ENCODE measurements around the gene HIP1. TPM values are rescaled to one million over a fixed set of nuclear protein-coding genes. Genes with fewer than 3 reads are reported as not detected.
"Not testable (repeated sequence)": the region's sequence is repeated elsewhere in the genome, so short reads cannot be mapped to it uniquely, and the experiment has no call there.

Gene HIP1
- total RNA-seq, 1 donor: 21.2 TPM

DNA sequence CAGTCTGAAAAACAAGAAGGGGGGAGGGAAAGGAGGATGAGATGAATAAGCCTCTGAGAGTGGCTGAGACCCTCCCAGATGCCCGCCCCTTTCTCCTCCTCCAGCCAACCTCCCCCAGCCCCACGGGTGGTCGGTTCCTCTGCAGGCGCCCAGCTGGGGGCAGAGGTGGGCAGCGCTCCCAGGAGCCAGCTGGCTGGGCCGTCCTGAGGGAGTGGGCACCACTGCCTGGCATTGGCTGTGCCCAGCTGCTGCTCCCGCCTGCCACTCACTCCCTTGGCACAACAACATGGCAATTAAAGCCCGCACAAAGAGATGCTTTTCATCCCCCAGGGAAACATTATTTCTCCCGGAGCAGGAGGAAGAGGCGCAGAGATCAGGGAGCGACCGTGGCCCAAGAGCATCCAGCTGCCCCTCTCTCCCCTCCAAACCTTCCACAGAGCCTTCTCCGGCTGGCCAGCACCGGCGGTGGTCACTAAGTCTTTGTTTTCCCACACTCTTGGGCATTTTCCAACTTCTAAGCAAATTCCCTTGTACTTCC lies 139.4 kb downstream of the HIP1 start:
- TF ChIP-seq, protein P1, sequence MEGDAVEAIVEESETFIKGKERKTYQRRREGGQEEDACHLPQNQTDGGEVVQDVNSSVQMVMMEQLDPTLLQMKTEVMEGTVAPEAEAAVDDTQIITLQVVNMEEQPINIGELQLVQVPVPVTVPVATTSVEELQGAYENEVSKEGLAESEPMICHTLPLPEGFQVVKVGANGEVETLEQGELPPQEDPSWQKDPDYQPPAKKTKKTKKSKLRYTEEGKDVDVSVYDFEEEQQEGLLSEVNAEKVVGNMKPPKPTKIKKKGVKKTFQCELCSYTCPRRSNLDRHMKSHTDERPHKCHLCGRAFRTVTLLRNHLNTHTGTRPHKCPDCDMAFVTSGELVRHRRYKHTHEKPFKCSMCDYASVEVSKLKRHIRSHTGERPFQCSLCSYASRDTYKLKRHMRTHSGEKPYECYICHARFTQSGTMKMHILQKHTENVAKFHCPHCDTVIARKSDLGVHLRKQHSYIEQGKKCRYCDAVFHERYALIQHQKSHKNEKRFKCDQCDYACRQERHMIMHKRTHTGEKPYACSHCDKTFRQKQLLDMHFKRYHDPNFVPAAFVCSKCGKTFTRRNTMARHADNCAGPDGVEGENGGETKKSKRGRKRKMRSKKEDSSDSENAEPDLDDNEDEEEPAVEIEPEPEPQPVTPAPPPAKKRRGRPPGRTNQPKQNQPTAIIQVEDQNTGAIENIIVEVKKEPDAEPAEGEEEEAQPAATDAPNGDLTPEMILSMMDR (IDR thresholded peaks at IDR 0.05; ENCODE audit: insufficient read depth, low read depth, low read length): no peak
- H3K4me3 ChIP-seq (ENCODE audit: low read depth, low read length): no peak overlapping the region
- DNase-seq (ENCODE audit: low read depth): no peak

DNA sequence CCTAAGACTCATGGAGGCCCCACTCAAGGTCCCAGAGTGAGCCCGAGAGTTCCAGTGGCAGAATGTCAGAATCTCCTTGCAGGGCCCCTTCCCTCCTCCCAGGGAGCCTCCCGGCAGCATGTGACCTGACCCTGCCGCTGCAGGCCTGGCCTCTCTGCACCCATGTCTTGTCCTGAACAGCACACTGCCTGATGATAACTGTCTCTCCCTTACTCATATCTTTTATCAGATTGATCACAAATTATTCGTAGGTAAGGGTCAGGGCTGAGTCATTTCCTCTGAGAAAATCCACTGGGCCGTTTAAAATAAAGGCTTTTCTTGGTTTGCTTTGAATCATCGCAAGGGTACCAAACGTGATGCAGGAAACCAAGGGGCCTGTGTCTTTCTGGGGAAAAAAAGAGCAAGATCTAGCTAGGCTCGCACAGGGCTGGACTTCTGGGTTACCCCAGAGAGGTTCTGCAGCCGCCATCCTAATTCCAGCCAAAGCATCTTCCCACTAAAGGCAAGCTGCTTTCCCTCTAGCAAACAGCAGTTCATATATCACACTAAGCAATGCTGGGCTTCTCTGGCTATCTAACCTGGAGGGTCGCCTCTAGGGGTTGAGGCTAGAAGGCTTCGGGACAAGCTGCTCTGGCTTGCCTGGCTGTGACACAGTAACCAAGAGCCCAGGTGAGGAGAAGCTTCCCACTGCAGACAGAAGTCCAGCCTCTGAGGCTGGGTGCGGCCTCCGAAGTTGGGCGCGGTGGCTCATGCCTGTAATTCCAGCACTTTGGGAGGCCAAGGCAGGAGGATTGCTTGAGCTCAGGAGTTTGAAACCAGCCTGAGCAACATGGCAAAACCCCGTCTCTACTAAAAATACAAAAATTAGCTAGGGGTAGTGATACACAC lies 141.8 kb downstream of the HIP1 start:
- TF ChIP-seq, protein P1 (IDR thresholded peaks at IDR 0.05; ENCODE audit: insufficient read depth, low read depth, low read length): no peak
- DNase-seq (ENCODE audit: low read depth): peak; percentile 46
- H3K4me3 ChIP-seq (ENCODE audit: low read depth, low read length): no peak overlapping the region

DNA sequence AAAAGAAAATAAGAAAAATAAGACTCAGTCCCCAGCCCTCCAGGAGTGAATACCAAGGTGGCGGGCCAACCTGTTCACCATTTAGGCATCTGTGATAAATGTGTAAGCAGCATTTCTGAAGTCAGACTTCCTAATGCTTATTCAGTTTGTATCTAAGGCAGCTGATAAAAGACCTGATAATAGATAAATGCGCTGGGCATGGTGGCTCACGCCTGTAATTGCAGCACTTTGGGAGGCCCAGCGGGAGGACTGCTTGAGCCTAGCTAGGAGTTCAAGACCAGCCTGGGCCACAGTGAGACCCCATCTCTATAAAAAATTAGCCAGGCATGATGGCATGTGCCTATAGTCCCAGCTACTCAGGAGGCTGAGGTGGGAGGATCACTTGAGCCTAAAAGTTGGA lies 143.0 kb downstream of the HIP1 start:
- TF ChIP-seq, protein P1 (IDR thresholded peaks at IDR 0.05; ENCODE audit: insufficient read depth, low read depth, low read length): no peak
- H3K4me3 ChIP-seq (ENCODE audit: low read depth, low read length): no peak overlapping the region
- DNase-seq (ENCODE audit: low read depth): no peak

DNA sequence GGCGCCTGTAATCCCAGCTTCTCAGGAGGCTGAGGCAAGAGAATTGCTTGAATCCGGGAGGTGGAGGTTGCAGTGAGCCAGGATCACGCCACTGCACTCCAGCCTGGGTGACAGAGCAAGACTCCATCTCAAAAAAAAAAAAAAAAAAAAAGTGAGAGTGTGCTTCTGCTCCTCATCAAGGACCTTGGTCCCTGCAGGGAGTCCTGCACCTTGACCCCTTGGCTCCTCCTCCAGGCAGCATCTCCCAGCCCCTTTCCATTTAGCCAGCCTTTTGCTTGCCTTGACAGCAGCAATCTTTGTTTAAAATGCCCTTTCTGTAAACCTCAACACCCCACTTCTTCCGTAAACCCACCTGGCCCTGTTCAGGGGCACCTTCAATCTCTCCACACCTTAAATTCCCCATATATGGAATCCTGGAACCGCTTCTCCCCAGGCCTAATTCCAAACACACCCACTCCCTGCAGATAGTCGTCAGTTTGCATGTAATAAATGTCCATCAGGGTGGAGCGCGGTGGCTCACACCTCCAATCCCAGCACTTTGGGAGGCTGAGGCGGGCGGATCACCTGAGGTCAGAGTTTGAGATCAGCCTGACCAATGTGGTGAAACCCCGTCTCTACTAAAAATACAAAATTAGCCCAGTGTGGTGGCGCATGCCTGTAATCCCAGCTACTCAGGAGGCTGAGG lies 145.1 kb downstream of the HIP1 start:
- DNase-seq (ENCODE audit: low read depth); H3K4me3 ChIP-seq (ENCODE audit: low read depth, low read length): not testable (repeated sequence)

DNA sequence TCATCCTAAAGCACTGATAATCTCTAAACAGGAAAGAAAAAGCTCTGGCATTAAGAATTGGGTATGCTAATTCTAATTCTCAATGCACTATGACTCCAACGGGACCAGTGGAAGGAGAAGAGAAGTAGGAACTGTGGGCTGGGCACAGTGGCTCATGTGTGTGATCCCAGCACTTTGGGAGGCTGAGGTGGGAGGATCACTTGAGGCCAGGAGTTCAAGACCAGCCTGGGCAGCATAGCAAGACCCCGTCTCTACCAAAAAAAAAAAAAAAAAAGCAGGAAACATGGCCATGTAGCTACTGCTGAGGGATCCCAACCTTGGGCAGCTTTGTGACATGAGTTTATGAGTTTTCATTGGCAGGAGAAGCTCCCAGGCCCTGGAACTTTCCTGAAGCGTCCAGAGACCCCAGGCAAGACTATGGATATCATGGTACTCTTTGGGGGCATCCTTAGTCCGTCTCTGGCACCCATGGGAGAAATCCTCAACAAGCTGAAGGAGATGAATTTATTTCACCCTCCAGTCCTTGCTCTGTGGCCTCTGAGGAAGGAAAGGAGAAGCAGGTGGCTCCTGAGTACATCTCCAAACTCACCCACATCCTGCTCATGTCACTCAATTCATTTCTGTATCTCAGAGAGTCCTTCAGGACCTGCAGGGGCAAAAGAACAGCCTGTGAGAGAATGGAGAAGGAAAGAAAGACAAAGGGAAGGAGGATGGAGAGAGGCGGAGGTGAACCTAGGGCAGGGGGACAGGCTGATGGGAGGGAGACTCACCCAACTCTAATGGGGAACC lies 147.1 kb downstream of the HIP1 start:
- no peak overlapping the region for H3K4me3 ChIP-seq (ENCODE audit: low read depth, low read length)
- DNase-seq (ENCODE audit: low read depth): no peak
- TF ChIP-seq, protein P1 (IDR thresholded peaks at IDR 0.05; ENCODE audit: insufficient read depth, low read depth, low read length): no peak

DNA sequence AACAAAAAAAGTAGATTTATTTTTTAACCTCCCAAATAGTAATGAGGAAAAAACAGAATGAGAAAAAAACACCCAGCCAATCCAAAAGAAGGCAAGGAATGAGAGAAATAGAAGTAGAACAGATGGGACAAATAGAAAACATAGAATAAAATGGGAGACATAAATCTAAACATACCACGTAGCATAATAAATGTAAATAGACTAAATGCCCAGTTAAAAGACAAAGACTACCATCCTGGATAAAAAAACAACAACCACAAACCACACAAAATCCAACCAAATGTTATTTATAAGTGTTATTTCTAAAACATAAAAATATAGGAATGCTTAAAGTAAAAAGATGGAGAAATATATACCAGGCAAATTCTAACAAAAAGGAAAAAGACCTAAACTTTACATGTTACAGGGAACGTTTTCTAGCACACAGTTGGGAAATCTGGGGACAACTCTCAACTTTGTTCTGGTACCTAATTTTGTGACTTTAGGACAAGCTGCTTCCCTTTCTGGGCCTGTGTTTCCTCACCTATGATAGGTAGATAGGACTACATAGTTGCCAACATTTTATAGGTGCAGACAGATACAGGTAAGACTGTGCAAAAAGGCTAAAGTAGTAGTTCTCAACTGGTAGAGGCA lies 148.3 kb downstream of the HIP1 start:
- TF ChIP-seq, protein P1 (IDR thresholded peaks at IDR 0.05; ENCODE audit: insufficient read depth, low read depth, low read length): no peak
- no peak overlapping the region for H3K4me3 ChIP-seq (ENCODE audit: low read depth, low read length)
- no peak for DNase-seq (ENCODE audit: low read depth)

All from fibroblast of villous mesenchyme (primary cell).